Liver (tissue), 9 donors: ENCODE measurements around the gene EXOC4. TPM values are rescaled to one million over a fixed set of nuclear protein-coding genes. Genes with fewer than 3 reads are reported as not detected.

Experiments used
- DNase-seq: peaks from one replicate; pipeline ENCODE4 v3.0.0-alpha.2; 2017; ENCODE audit warnings: low spot score
- H3K27ac ChIP-seq, 2 donors: one replicate each; pipeline ENCODE4 v1.7.0; 2013; ENCODE audit warnings: inconsistent platforms in 2 of 2, low read length in 2 of 2, control low read depth in 1 of 2, low read depth in 1 of 2, mild to moderate bottlenecking in 1 of 2
- H3K27me3 ChIP-seq, 4 donors: one replicate each; pipeline versions ENCODE4 v1.6.1 to v1.7.0; 2013; ENCODE audit warnings: low read length in 3 of 4, inconsistent platforms in 1 of 4, mild to moderate bottlenecking in 1 of 4, moderate library complexity in 1 of 4; ENCODE audit not compliant: control insufficient read depth in 4 of 4, insufficient read depth in 4 of 4
- H3K36me3 ChIP-seq, 4 donors: one replicate each; pipeline versions ENCODE4 v1.6.1 to v1.7.0; 2013; ENCODE audit warnings: low read length in 3 of 4, mild to moderate bottlenecking in 3 of 4, low read depth in 1 of 4, moderate library complexity in 1 of 4; ENCODE audit not compliant: control insufficient read depth in 4 of 4, insufficient read depth in 3 of 4
- H3K4me1 ChIP-seq, 4 donors: one replicate each; pipeline versions ENCODE4 v1.6.1 to v1.7.0; 2013; ENCODE audit warnings: low read length in 3 of 4, mild to moderate bottlenecking in 3 of 4, moderate library complexity in 1 of 4; ENCODE audit not compliant: control insufficient read depth in 4 of 4, insufficient read depth in 4 of 4
- H3K4me3 ChIP-seq, 3 donors: one replicate each; pipeline versions ENCODE4 v1.6.1 to v1.7.0; 2013; ENCODE audit warnings: low read length in 3 of 3, control low read depth in 1 of 3, low read depth in 1 of 3, mild to moderate bottlenecking in 1 of 3
- H3K9ac ChIP-seq, 2 donors: one replicate each; pipeline ENCODE4 v1.7.0; 2013; ENCODE audit warnings: low read length in 2 of 2, mild to moderate bottlenecking in 2 of 2, moderate library complexity in 2 of 2, control low read depth in 1 of 2, low read depth in 1 of 2
- H3K9me3 ChIP-seq, 4 donors: one replicate each; pipeline versions ENCODE4 v1.6.1 to v1.7.0; 2013; ENCODE audit warnings: low read length in 3 of 4; ENCODE audit not compliant: control insufficient read depth in 4 of 4
- EGR1 ChIP-seq, 2 donors: IDR thresholded peaks; 2 replicates each; pipeline ENCODE4 v1.6.1; 2016 to 2018; ENCODE audit warnings: antibody characterized with exemption in 2 of 2, low read depth in 2 of 2
- FOXA2 ChIP-seq: IDR thresholded peaks from 2 replicates; pipeline ENCODE4 v1.6.1; 2016; ENCODE audit warnings: antibody characterized with exemption
- GABPA ChIP-seq, 2 donors: IDR thresholded peaks in 1 of 2; conservative IDR thresholded peaks in 1 of 2; 2 replicates each; pipeline ENCODE4 v1.6.1; 2016; ENCODE audit warnings: antibody characterized with exemption in 2 of 2, mild to moderate bottlenecking in 1 of 2, moderate library complexity in 1 of 2
- HNF4A ChIP-seq, 2 donors: conservative IDR thresholded peaks; 2 replicates each; pipeline ENCODE4 v1.6.1; 2016; ENCODE audit warnings: antibody characterized with exemption in 2 of 2, mild to moderate bottlenecking in 2 of 2
- JUND ChIP-seq, 2 donors: IDR thresholded peaks; 2 replicates each; pipeline ENCODE4 v1.6.1; 2016; ENCODE audit warnings: antibody characterized with exemption in 2 of 2
- MAX ChIP-seq: IDR thresholded peaks from 2 replicates; pipeline ENCODE4 v1.6.1; 2016; ENCODE audit warnings: antibody characterized with exemption
- NR2F2 ChIP-seq: IDR thresholded peaks from 2 replicates; pipeline ENCODE4 v1.6.1; 2016; ENCODE audit warnings: antibody characterized with exemption
- RAD21 ChIP-seq, 2 donors: IDR thresholded peaks; 2 replicates each; pipeline ENCODE4 v1.6.1; 2016; ENCODE audit warnings: antibody characterized with exemption in 2 of 2, mild to moderate bottlenecking in 2 of 2
- RXRA ChIP-seq, 2 donors: IDR thresholded peaks; 2 replicates each; pipeline ENCODE4 v1.6.1; 2017 to 2018; ENCODE audit warnings: antibody characterized with exemption in 2 of 2, mild to moderate bottlenecking in 1 of 2
- SP1 ChIP-seq: IDR thresholded peaks from 2 replicates; pipeline ENCODE4 v1.6.1; 2018; ENCODE audit warnings: antibody characterized with exemption, mild to moderate bottlenecking
- TAF1 ChIP-seq: conservative IDR thresholded peaks from 2 replicates; pipeline ENCODE4 v1.6.1; 2016; ENCODE audit warnings: antibody characterized with exemption, mild to moderate bottlenecking
- YY1 ChIP-seq: IDR thresholded peaks from 2 replicates; pipeline ENCODE4 v1.6.1; 2016; ENCODE audit warnings: antibody characterized with exemption, mild to moderate bottlenecking
- WGBS: extraction: QIAGEN DNeasy Blood & Tissue Kit; methylation state at CpG from one replicate; pipeline ENCODE4 v1.1.7; 2013; 5-methylcytosine and 5-hydroxymethylcytosine counted together
- polyA plus RNA-seq, 2 donors: library from polyadenylated mRNA; stranded (reverse) in 1 of 2; unstranded in 1 of 2; fragments of 200-250 nt in 1 of 2; fragments of >200 nt in 1 of 2; fragmentation: Nextera tagmentation in 1 of 2; extraction: Ambion mirVana in 1 of 2; gene quantifications; one replicate each; pipeline versions ENCODE4 v1.2.1 to v1.2.3, GENCODE V29; 2013 to 2015
- total RNA-seq, 2 donors: library from RNA; depleted of rRNA; stranded (reverse); fragments of >200 nt; gene quantifications; one replicate each; pipeline ENCODE4 v1.2.3, GENCODE V29; 2014
- TF ChIP-seq, protein P1 (sequence below): fragments of 150-350 bp; IDR thresholded peaks from 2 replicates; pipeline ENCODE4 v1.5.1; 2017; ENCODE audit warnings: improper control_type of control experiment, low read depth, low read length; ENCODE audit not compliant: missing input control
- TF ChIP-seq, protein P2 (sequence below): IDR thresholded peaks from 2 replicates; pipeline ENCODE4 v1.6.1; 2016; ENCODE audit warnings: antibody characterized with exemption
- TF ChIP-seq, protein P3 (sequence below): IDR thresholded peaks from 2 replicates; pipeline ENCODE4 v1.6.1; 2016; ENCODE audit warnings: antibody characterized with exemption
- donor health status: healthy.
- donor health status: healthy.
- donor health status: healthy.
- donor health status: healthy.
- donor health status: healthy.

Gene EXOC4
- total and polyA plus RNA-seq, 4 donors, result 9.5 to 55.9 (median 23.6) TPM

- WGBS, result 93% methylated on average over 7 of the region's 7 CpGs
- Histone ChIP-seq H3K27ac (no peak overlapping the region), H3K4me3 (no peak overlapping the region), H3K36me3 (no peaks in the 10 kb centered on the region), H3K9me3 (no peaks in the 10 kb centered on the region), H3K27me3 (no peaks in the 10 kb centered on the region), H3K4me1 (no peaks in the 10 kb centered on the region), H3K9ac (no peak overlapping the region)
- TF ChIP-seq EGR1 (IDR thresholded peaks at IDR 0.05; ENCODE audit: low read depth in 2 of 2) (no peak), FOXA2 (no peak), RXRA (IDR thresholded peaks at IDR 0.05) (no peak), NR2F2 (no peak), TAF1 (no peak), GABPA (IDR thresholded peaks at IDR 0.05 in 1 of 2, conservative IDR thresholded peaks at IDR 0.05 in 1 of 2) (no peak), MAX (no peak), JUND (IDR thresholded peaks at IDR 0.05) (no peak), SP1 (no peak), RAD21 (IDR thresholded peaks at IDR 0.05) (no peak), YY1 (no peak)
- TF ChIP-seq, protein P1, sequence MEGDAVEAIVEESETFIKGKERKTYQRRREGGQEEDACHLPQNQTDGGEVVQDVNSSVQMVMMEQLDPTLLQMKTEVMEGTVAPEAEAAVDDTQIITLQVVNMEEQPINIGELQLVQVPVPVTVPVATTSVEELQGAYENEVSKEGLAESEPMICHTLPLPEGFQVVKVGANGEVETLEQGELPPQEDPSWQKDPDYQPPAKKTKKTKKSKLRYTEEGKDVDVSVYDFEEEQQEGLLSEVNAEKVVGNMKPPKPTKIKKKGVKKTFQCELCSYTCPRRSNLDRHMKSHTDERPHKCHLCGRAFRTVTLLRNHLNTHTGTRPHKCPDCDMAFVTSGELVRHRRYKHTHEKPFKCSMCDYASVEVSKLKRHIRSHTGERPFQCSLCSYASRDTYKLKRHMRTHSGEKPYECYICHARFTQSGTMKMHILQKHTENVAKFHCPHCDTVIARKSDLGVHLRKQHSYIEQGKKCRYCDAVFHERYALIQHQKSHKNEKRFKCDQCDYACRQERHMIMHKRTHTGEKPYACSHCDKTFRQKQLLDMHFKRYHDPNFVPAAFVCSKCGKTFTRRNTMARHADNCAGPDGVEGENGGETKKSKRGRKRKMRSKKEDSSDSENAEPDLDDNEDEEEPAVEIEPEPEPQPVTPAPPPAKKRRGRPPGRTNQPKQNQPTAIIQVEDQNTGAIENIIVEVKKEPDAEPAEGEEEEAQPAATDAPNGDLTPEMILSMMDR, result no peak
- TF ChIP-seq, protein P2, sequence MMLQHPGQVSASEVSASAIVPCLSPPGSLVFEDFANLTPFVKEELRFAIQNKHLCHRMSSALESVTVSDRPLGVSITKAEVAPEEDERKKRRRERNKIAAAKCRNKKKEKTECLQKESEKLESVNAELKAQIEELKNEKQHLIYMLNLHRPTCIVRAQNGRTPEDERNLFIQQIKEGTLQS, result no peak
- TF ChIP-seq, protein P3, sequence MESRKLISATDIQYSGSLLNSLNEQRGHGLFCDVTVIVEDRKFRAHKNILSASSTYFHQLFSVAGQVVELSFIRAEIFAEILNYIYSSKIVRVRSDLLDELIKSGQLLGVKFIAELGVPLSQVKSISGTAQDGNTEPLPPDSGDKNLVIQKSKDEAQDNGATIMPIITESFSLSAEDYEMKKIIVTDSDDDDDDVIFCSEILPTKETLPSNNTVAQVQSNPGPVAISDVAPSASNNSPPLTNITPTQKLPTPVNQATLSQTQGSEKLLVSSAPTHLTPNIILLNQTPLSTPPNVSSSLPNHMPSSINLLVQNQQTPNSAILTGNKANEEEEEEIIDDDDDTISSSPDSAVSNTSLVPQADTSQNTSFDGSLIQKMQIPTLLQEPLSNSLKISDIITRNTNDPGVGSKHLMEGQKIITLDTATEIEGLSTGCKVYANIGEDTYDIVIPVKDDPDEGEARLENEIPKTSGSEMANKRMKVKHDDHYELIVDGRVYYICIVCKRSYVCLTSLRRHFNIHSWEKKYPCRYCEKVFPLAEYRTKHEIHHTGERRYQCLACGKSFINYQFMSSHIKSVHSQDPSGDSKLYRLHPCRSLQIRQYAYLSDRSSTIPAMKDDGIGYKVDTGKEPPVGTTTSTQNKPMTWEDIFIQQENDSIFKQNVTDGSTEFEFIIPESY, result no peak
- no peak for DNase-seq
Observed at GRCh38 chr7:133781486-133782090, 528.7 kb downstream of the EXOC4 start.

- 96% methylated on average over 5 of the region's 5 CpGs for WGBS
- no peaks in the 10 kb centered on the region for H3K27me3 ChIP-seq
- TF ChIP-seq NR2F2, result no peak
- TF ChIP-seq RAD21 (IDR thresholded peaks at IDR 0.05), result no peak
- TF ChIP-seq JUND (IDR thresholded peaks at IDR 0.05), result no peak
- no peak for TF ChIP-seq HNF4A (conservative IDR thresholded peaks at IDR 0.05)
- TF ChIP-seq FOXA2, result no peak
- TF ChIP-seq, protein P1, result no peak
- TF ChIP-seq TAF1, result no peak
Observed at GRCh38 chr7:133782470-133782869, 529.6 kb downstream of the EXOC4 start.

More at GRCh38 chr7:133782470-133782869, 529.6 kb downstream of the EXOC4 start:
- no peaks in the 10 kb centered on the region for H3K4me1 ChIP-seq
- no peak overlapping the region for H3K9ac ChIP-seq
- H3K27ac ChIP-seq, result no peak overlapping the region
- DNase-seq, result no peak
- H3K36me3 ChIP-seq, result no peaks in the 10 kb centered on the region
- H3K4me3 ChIP-seq, result no peak overlapping the region
- no peaks in the 10 kb centered on the region for H3K9me3 ChIP-seq
